DND-41 (cell line): ENCODE results near the gene GPR176.
"Not testable (repeated sequence)": the region's sequence is repeated elsewhere in the genome, so short reads cannot be mapped to it uniquely, and the experiment has no call there.

Experiments used
- ATAC-seq: fragments of 200-7000 bp; cut with Tn5 transposase; 3 replicates; pipeline ENCODE4 v1.9.1; 2021; ENCODE audit warnings: low read depth; ENCODE audit not compliant: insufficient read depth
- DNase-seq: peaks from one replicate; pipeline ENCODE4 v3.0.0-alpha.2; 2020
- H2AFZ ChIP-seq: 2 replicates; pipeline ENCODE4 v1.6.0; 2012; ENCODE audit warnings: low read depth, low read length
- H3K27ac ChIP-seq: 2 replicates; pipeline ENCODE4 v1.5.1; 2012; ENCODE audit warnings: low read length, inconsistent platforms
- H3K27me3 ChIP-seq: fragments of 200-600 bp; sonication (generic); 2 replicates; pipeline ENCODE4 v1.6.0; 2012; ENCODE audit warnings: low read length, mild to moderate bottlenecking, inconsistent platforms; ENCODE audit not compliant: insufficient read depth, poor library complexity
- H3K36me3 ChIP-seq: 2 replicates; pipeline ENCODE4 v1.5.1; 2012; ENCODE audit warnings: low read length, inconsistent platforms; ENCODE audit not compliant: insufficient read depth
- H3K4me1 ChIP-seq: 2 replicates; pipeline ENCODE4 v1.5.1; 2012; ENCODE audit warnings: mild to moderate bottlenecking, low read length; ENCODE audit not compliant: insufficient read depth
- H3K4me2 ChIP-seq: 2 replicates; pipeline ENCODE4 v1.6.0; 2012; ENCODE audit warnings: mild to moderate bottlenecking, moderate library complexity, low read length, inconsistent platforms; ENCODE audit not compliant: insufficient read depth
- H3K4me3 ChIP-seq, 2 experiments: fragments of 200-600 bp in 1 of 2; shearing (Covaris generic) in 1 of 2; 2 replicates each; pipeline ENCODE4 v1.5.1; 2012 to 2016; ENCODE audit warnings: inconsistent platforms in 2 of 2, low read length in 2 of 2, mild to moderate bottlenecking in 2 of 2, low read depth in 1 of 2, moderate library complexity in 1 of 2
- H3K79me2 ChIP-seq: 2 replicates; pipeline ENCODE4 v1.6.0; 2012; ENCODE audit warnings: low read length, inconsistent platforms; ENCODE audit not compliant: insufficient read depth
- H3K9ac ChIP-seq: 2 replicates; pipeline ENCODE4 v1.6.0; 2012; ENCODE audit warnings: low read depth, mild to moderate bottlenecking, inconsistent platforms, low read length, moderate library complexity
- H3K9me3 ChIP-seq: 2 replicates; pipeline ENCODE4 v1.5.1; 2012; ENCODE audit warnings: low read length, moderate library complexity, mild to moderate bottlenecking, inconsistent platforms; ENCODE audit not compliant: insufficient read depth, severe bottlenecking
- H4K20me1 ChIP-seq: 2 replicates; pipeline ENCODE4 v1.6.0; 2012; ENCODE audit warnings: low read length; ENCODE audit not compliant: insufficient read depth
- CTCF ChIP-seq: IDR thresholded peaks from 2 replicates; pipeline ENCODE4 v1.5.1; 2012; ENCODE audit warnings: borderline replicate concordance, low read length, moderate library complexity, mild to moderate bottlenecking; ENCODE audit not compliant: poor library complexity, severe bottlenecking; ENCODE audit errors: extremely low read depth
- EZH2 ChIP-seq: IDR thresholded peaks from 3 replicates; pipeline ENCODE4 v1.6.1; 2012; ENCODE audit warnings: borderline replicate concordance, low read depth, mild to moderate bottlenecking, moderate library complexity, low read length, inconsistent platforms; ENCODE audit not compliant: severe bottlenecking

Gene GPR176

GRCh38 chr15:39814489-39814888, 105.6 kb downstream of the GPR176 start:
- no peaks in the 10 kb centered on the region for H3K79me2 ChIP-seq

DNA sequence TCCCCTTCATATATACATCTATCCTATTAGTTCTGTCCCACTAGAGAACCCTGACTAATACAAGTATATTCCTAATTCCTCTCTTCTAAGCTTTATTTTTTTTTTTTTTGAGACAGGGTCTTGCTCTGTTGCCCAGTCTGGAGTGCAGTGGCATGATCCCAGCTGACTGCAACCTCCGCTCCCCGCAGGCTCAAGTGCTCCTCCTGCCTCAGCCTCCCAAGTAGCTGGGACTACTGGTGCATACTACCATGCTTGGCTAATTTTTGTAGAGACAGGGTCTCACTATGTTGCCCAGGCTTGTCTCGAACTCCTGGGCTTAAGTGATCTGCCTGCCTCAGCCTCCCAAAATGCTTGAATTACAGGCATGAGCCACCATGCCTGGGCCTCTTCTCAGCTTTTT, 107.4 kb downstream of the GPR176 start:
- not testable (repeated sequence) for H3K4me1 ChIP-seq, H3K9ac ChIP-seq, H3K36me3 ChIP-seq, H3K4me2 ChIP-seq, H3K27ac ChIP-seq, DNase-seq, H2AFZ ChIP-seq, H4K20me1 ChIP-seq, H3K79me2 ChIP-seq, H3K9me3 ChIP-seq, H3K27me3 ChIP-seq, ATAC-seq, H3K4me3 ChIP-seq

More at GRCh38 chr15:39814489-39814888, 105.6 kb downstream of the GPR176 start:
- DNase-seq (no peak), ATAC-seq (no peak)
- no peak overlapping the region for H3K27ac ChIP-seq
- H2AFZ ChIP-seq, result no peak overlapping the region
- no peaks in the 10 kb centered on the region for H3K27me3 ChIP-seq
- no peak overlapping the region for H3K9ac ChIP-seq
- no peak overlapping the region for H3K4me3 ChIP-seq
- H3K36me3 ChIP-seq, result no peaks in the 10 kb centered on the region
- H3K4me1 ChIP-seq, result no peaks in the 10 kb centered on the region
- no peaks in the 10 kb centered on the region for H4K20me1 ChIP-seq
- H3K4me2 ChIP-seq, result no peak overlapping the region
- no peak for TF ChIP-seq CTCF
- no peak for TF ChIP-seq EZH2
- no peaks in the 10 kb centered on the region for H3K9me3 ChIP-seq

- H3K79me2 ChIP-seq, result no peaks in the 10 kb centered on the region
- H3K4me2 ChIP-seq, result no peak overlapping the region
- no peaks in the 10 kb centered on the region for H4K20me1 ChIP-seq
- no peak for ATAC-seq
- no peak overlapping the region for H3K9ac ChIP-seq
- TF ChIP-seq CTCF, result no peak
- no peak for TF ChIP-seq EZH2
- H2AFZ ChIP-seq, result no peak overlapping the region
- H3K27me3 ChIP-seq, result peaks cover 8% of the 10 kb centered on the region
- no peaks in the 10 kb centered on the region for H3K4me1 ChIP-seq
- DNase-seq, result no peak
- no peaks in the 10 kb centered on the region for H3K36me3 ChIP-seq
- no peaks in the 10 kb centered on the region for H3K9me3 ChIP-seq
- H3K4me3 ChIP-seq, result no peak overlapping the region
- no peak overlapping the region for H3K27ac ChIP-seq
These were observed 111.2 kb downstream of the GPR176 start for GRCh38 chr15:39808909-39809308.

GRCh38 chr15:39807791-39808190, 112.3 kb downstream of the GPR176 start:
- Histone ChIP-seq H3K9me3 (no peaks in the 10 kb centered on the region), H3K9ac (no peak overlapping the region), H3K27me3 (peaks cover 12% of the 10 kb centered on the region), H3K4me3 (no peak overlapping the region), H4K20me1 (no peaks in the 10 kb centered on the region), H3K4me1 (no peaks in the 10 kb centered on the region), H3K79me2 (no peaks in the 10 kb centered on the region), H2AFZ (no peak overlapping the region), H3K4me2 (no peak overlapping the region), H3K27ac (no peak overlapping the region), H3K36me3 (no peaks in the 10 kb centered on the region)
- ATAC-seq, result no peak
- TF ChIP-seq CTCF, result no peak
- no peak for TF ChIP-seq EZH2
- DNase-seq, result no peak
